Esophagus (tissue), 2 donors: ENCODE results near the gene TXLNB. TPM values are rescaled to one million over a fixed set of nuclear protein-coding genes. Genes with fewer than 3 reads are reported as not detected.
"Not testable (repeated sequence)": the region's sequence is repeated elsewhere in the genome, so short reads cannot be mapped to it uniquely, and the experiment has no call there.

ENCODE experiments used
- H3K27ac ChIP-seq, 2 donors: one replicate each; pipeline ENCODE4 v1.5.1; 2013; ENCODE audit warnings: low read depth in 2 of 2, mild to moderate bottlenecking in 2 of 2, inconsistent platforms in 1 of 2, low read length in 1 of 2, moderate library complexity in 1 of 2
- H3K27me3 ChIP-seq, 2 donors: one replicate each; pipeline ENCODE4 v1.6.1; 2013; ENCODE audit warnings: low read length in 2 of 2, control low read depth in 1 of 2, mild to moderate bottlenecking in 1 of 2; ENCODE audit not compliant: insufficient read depth in 2 of 2, control insufficient read depth in 1 of 2
- H3K36me3 ChIP-seq, 2 donors: one replicate each; pipeline ENCODE4 v1.6.1; 2013; ENCODE audit warnings: low read length in 1 of 2; ENCODE audit not compliant: control insufficient read depth in 2 of 2, insufficient read depth in 2 of 2
- H3K4me1 ChIP-seq, 2 donors: one replicate each; pipeline ENCODE4 v1.6.1; 2013; ENCODE audit warnings: low read length in 1 of 2; ENCODE audit not compliant: control insufficient read depth in 2 of 2, insufficient read depth in 2 of 2
- H3K4me3 ChIP-seq, 2 donors: one replicate each; pipeline ENCODE4 v1.5.1; 2013; ENCODE audit warnings: low read length in 2 of 2, mild to moderate bottlenecking in 2 of 2, low read depth in 1 of 2, moderate library complexity in 1 of 2
- H3K9me3 ChIP-seq, 2 donors: one replicate each; pipeline ENCODE4 v1.6.1; 2013; ENCODE audit warnings: mild to moderate bottlenecking in 2 of 2, low read depth in 1 of 2, low read length in 1 of 2, moderate library complexity in 1 of 2; ENCODE audit not compliant: control insufficient read depth in 2 of 2, insufficient read depth in 1 of 2
- WGBS, 2 donors: extraction: QIAGEN DNeasy Blood & Tissue Kit; methylation state at CpG; one replicate each; pipeline ENCODE4 v1.1.7; 2013; 5-methylcytosine and 5-hydroxymethylcytosine counted together
- polyA plus RNA-seq, 2 donors: library from polyadenylated mRNA; stranded (reverse); fragments of 200-250 nt; gene quantifications; one replicate each; pipeline ENCODE4 v1.2.3, GENCODE V29; 2013
- donor health status: healthy with polysubstance abuse.
- donor health status: Bipolar disorder and iron deficiency.

Gene TXLNB
- polyA plus RNA-seq, 2 donors, result 0.14 to 0.16 TPM

GRCh38 chr6:139295901-139296300 lies 4.1 kb upstream of the TXLNB start:
- WGBS, 2 donors, result 76 to 79% methylated on average over 2 of the region's 2 CpGs
- Histone ChIP-seq H3K9me3 (no peaks in the 10 kb centered on the region), H3K4me1 (peaks cover 0 to 2% of the 10 kb centered on the region in 2 donors), H3K27ac (no peak overlapping the region), H3K27me3 (no peaks in the 10 kb centered on the region), H3K36me3 (no peaks in the 10 kb centered on the region), H3K4me3 (no peak overlapping the region)

GRCh38 chr6:139294090-139294489 lies 2.3 kb upstream of the TXLNB start:
- Histone ChIP-seq H3K9me3 (no peaks in the 10 kb centered on the region), H3K36me3 (no peaks in the 10 kb centered on the region), H3K27me3 (no peaks in the 10 kb centered on the region), H3K4me3 (no peak overlapping the region), H3K4me1 (peaks cover 0 to 2% of the 10 kb centered on the region in 2 donors), H3K27ac (no peak overlapping the region)
- 83 to 85% methylated on average over 2 of the region's 2 CpGs for WGBS, 2 donors

GRCh38 chr6:139293230-139293629 lies 1.4 kb upstream of the TXLNB start:
- H3K4me1 ChIP-seq, H3K27ac ChIP-seq, H3K36me3 ChIP-seq, H3K27me3 ChIP-seq, H3K4me3 ChIP-seq, H3K9me3 ChIP-seq: not testable (repeated sequence)
- WGBS, 2 donors, result 87 to 94% methylated on average over 10 of the region's 10 CpGs

- 13 to 17% methylated on average over 5 of the region's 5 CpGs for WGBS, 2 donors
- H3K4me3 ChIP-seq, result no peak overlapping the region
- H3K27ac ChIP-seq, result peak overlapping the region in 1 of 2 donors; percentile 63
- no peaks in the 10 kb centered on the region for H3K27me3 ChIP-seq
- peaks cover 0 to 2% of the 10 kb centered on the region in 2 donors for H3K4me1 ChIP-seq
- no peaks in the 10 kb centered on the region for H3K9me3 ChIP-seq
- no peaks in the 10 kb centered on the region for H3K36me3 ChIP-seq
Measured at GRCh38 chr6:139290787-139291311, 949 bp downstream of the TXLNB start.

- WGBS, 2 donors, result 85 to 90% methylated on average over 10 of the region's 10 CpGs
- Histone ChIP-seq H3K27ac (no peak overlapping the region), H3K9me3 (no peaks in the 10 kb centered on the region), H3K27me3 (no peaks in the 10 kb centered on the region), H3K4me1 (peaks cover 0 to 2% of the 10 kb centered on the region in 2 donors), H3K4me3 (no peak overlapping the region), H3K36me3 (no peaks in the 10 kb centered on the region)
Measured at GRCh38 chr6:139289233-139289632, 2.6 kb downstream of the TXLNB start.

- H3K36me3 ChIP-seq, result no peaks in the 10 kb centered on the region
- WGBS, 2 donors, result 91 to 92% methylated on average over 8 of the region's 8 CpGs
- no peaks in the 10 kb centered on the region for H3K27me3 ChIP-seq
- H3K27ac ChIP-seq, result no peak overlapping the region
- H3K9me3 ChIP-seq, result no peaks in the 10 kb centered on the region
- H3K4me3 ChIP-seq, result no peak overlapping the region
- H3K4me1 ChIP-seq, result peaks cover 0 to 2% of the 10 kb centered on the region in 2 donors
Measured at GRCh38 chr6:139288496-139289040, 3.2 kb downstream of the TXLNB start.

- Histone ChIP-seq H3K36me3 (no peaks in the 10 kb centered on the region), H3K27ac (no peak overlapping the region), H3K4me1 (peaks cover 0 to 2% of the 10 kb centered on the region in 2 donors), H3K27me3 (no peaks in the 10 kb centered on the region), H3K9me3 (no peaks in the 10 kb centered on the region), H3K4me3 (no peak overlapping the region)
- 95 to 97% methylated on average over 2 of the region's 2 CpGs for WGBS, 2 donors
Measured at GRCh38 chr6:139287868-139288267, 3.9 kb downstream of the TXLNB start.

- H3K36me3 ChIP-seq, H3K4me1 ChIP-seq, H3K27ac ChIP-seq, H3K27me3 ChIP-seq, H3K9me3 ChIP-seq, H3K4me3 ChIP-seq: not testable (repeated sequence)
- 83 to 96% methylated on average over 10 of the region's 10 CpGs for WGBS, 2 donors
Measured at GRCh38 chr6:139286438-139286837, 5.4 kb downstream of the TXLNB start.

GRCh38 chr6:139285590-139285989 lies 6.2 kb downstream of the TXLNB start:
- Histone ChIP-seq H3K9me3 (no peaks in the 10 kb centered on the region), H3K4me3 (no peak overlapping the region), H3K36me3 (no peaks in the 10 kb centered on the region), H3K27ac (no peak overlapping the region), H3K4me1 (no peaks in the 10 kb centered on the region), H3K27me3 (no peaks in the 10 kb centered on the region)
- WGBS, 2 donors, result 74 to 92% methylated on average over 6 of the region's 6 CpGs

- Histone ChIP-seq H3K36me3 (no peaks in the 10 kb centered on the region), H3K4me3 (no peak overlapping the region), H3K9me3 (no peaks in the 10 kb centered on the region), H3K27me3 (no peaks in the 10 kb centered on the region), H3K27ac (no peak overlapping the region), H3K4me1 (no peaks in the 10 kb centered on the region)
- 88 to 97% methylated on average over 3 of the region's 3 CpGs for WGBS, 2 donors
Measured at GRCh38 chr6:139284789-139285188, 7.0 kb downstream of the TXLNB start.
